ENCODE measurements around the gene POLRMT.
"Not testable (repeated sequence)": the region's sequence is repeated elsewhere in the genome, so short reads cannot be mapped to it uniquely, and the experiment has no call there.

The POLRMT gene

GRCh38 chr19:633068-633785 lies at the start of gene POLRMT:
Gene POLRMT, minus strand, starts transcription at chr19:633537. Its CDS starts 25 bp downstream, at chr19:633512.
- DNase-seq (ENCODE audit: low spot score) = peak; percentile 99

- DNase-seq (ENCODE audit: low spot score) = no peak
Observed at GRCh38 chr19:682678-683320, 49.5 kb upstream of the POLRMT start.

GRCh38 chr19:681029-682019 lies 48.0 kb upstream of the POLRMT start:
- peak; percentile 97 for DNase-seq (ENCODE audit: low spot score)

GRCh38 chr19:680287-681028 lies 47.1 kb upstream of the POLRMT start:
- DNase-seq (ENCODE audit: low spot score) = peak; percentile 100

- peak; percentile 30 for DNase-seq (ENCODE audit: low spot score)
Observed at GRCh38 chr19:679418-680286, 46.3 kb upstream of the POLRMT start.

GRCh38 chr19:678791-679388 lies 45.6 kb upstream of the POLRMT start:
- DNase-seq (ENCODE audit: low spot score) = no peak

GRCh38 chr19:677601-678436 lies 44.5 kb upstream of the POLRMT start:
- no peak for DNase-seq (ENCODE audit: low spot score)

GRCh38 chr19:677201-677600 lies 43.9 kb upstream of the POLRMT start:
- DNase-seq (ENCODE audit: low spot score) = no peak

- DNase-seq (ENCODE audit: low spot score) = no peak
Observed at GRCh38 chr19:676339-677105, 43.2 kb upstream of the POLRMT start, which contains the start of gene FSTL3. Gene FSTL3, plus strand, starts transcription at chr19:676392. Its CDS starts 32 bp downstream, at chr19:676424.

GRCh38 chr19:676007-676338 lies 42.6 kb upstream of the POLRMT start:
- DNase-seq (ENCODE audit: low spot score) = no peak

- DNase-seq (ENCODE audit: low spot score) = no peak
Observed at GRCh38 chr19:674282-675151, 41.2 kb upstream of the POLRMT start.

- no peak for DNase-seq (ENCODE audit: low spot score)
Observed at GRCh38 chr19:670609-671075, 37.3 kb upstream of the POLRMT start.

- DNase-seq (ENCODE audit: low spot score) = not testable (repeated sequence)
Observed at GRCh38 chr19:668675-669434, 35.5 kb upstream of the POLRMT start.

- DNase-seq (ENCODE audit: low spot score) = not testable (repeated sequence)
Observed at GRCh38 chr19:666985-667573, 33.7 kb upstream of the POLRMT start.

GRCh38 chr19:664913-665443 lies 31.6 kb upstream of the POLRMT start:
- peak; percentile 79 for DNase-seq (ENCODE audit: low spot score)

- DNase-seq (ENCODE audit: low spot score) = no peak
Observed at GRCh38 chr19:663682-664117, 30.4 kb upstream of the POLRMT start.

Measured in activated CD4-positive, alpha-beta T cell treated with anti-CD3 and anti-CD28 coated beads, Interleukin-2, Interleukin-4, amounts not matched to agents 100 ng/mL and 50 ng/mL, durations not matched to agents 16 hours and 8 hours (primary cell).